Right lobe of liver (tissue), 6 donors: Measurements from ENCODE around the gene STK4. TPM values are rescaled to one million over a fixed set of nuclear protein-coding genes. Genes with fewer than 3 reads are reported as not detected.

ENCODE experiments used
- ATAC-seq, 4 donors: fragments of 200-7000 bp; cut with Tn5 transposase; one replicate each; pipeline ENCODE4 v1.9.1; 2020; ENCODE audit warnings: mild to moderate bottlenecking in 4 of 4, moderate library complexity in 4 of 4
- DNase-seq, 3 donors: peaks; one replicate each; pipeline ENCODE4 v3.0.0-alpha.2; 2020
- H3K27ac ChIP-seq, 3 donors: fragments of 200-600 bp; one replicate each; pipeline ENCODE4 v1.8.0; 2022
- H3K27me3 ChIP-seq, 2 donors: fragments of 200-600 bp; one replicate each; pipeline ENCODE4 v1.8.0; 2022
- H3K36me3 ChIP-seq, 4 donors: fragments of 200-600 bp; sonication (generic) in 1 of 4; one replicate each; pipeline versions ENCODE4 v1.5.1 to v1.8.0; 2017 to 2022; ENCODE audit warnings: control low read depth in 1 of 4
- H3K4me1 ChIP-seq, 4 donors: fragments of 200-600 bp; sonication (generic) in 1 of 4; one replicate each; pipeline versions ENCODE4 v1.5.1 to v1.8.0; 2017 to 2022; ENCODE audit warnings: control low read depth in 1 of 4
- H3K4me3 ChIP-seq, 3 donors: fragments of 200-600 bp; one replicate each; pipeline ENCODE4 v1.8.0; 2022
- H3K9me3 ChIP-seq, 4 donors: fragments of 200-600 bp; sonication (generic) in 1 of 4; one replicate each; pipeline versions ENCODE4 v1.5.1 to v1.8.0; 2017 to 2022; ENCODE audit warnings: control low read depth in 1 of 4
- CTCF ChIP-seq, 4 donors: fragments of 200-600 bp in 3 of 4; fragments of 450-650 bp in 1 of 4; IDR thresholded peaks; one replicate each; pipeline versions ENCODE4 v1.5.1 to v1.8.0; 2016 to 2022; ENCODE audit warnings: antibody characterized with exemption in 4 of 4, mild to moderate bottlenecking in 2 of 4
- POLR2A ChIP-seq: fragments of 450-650 bp; IDR thresholded peaks from one replicate; pipeline ENCODE4 v1.6.1; 2017; ENCODE audit warnings: antibody characterized with exemption, mild to moderate bottlenecking
- whole genome bisulfite sequencing: methylation state at CpG from one replicate; pipeline ENCODE4 v1.1.6; 2018; ENCODE audit warnings: low coverage, low lambda C conversion rate; ENCODE audit not compliant: insufficient coverage; ENCODE audit errors: missing lambda C conversion rate; 5-methylcytosine and 5-hydroxymethylcytosine counted together
- intact Hi-C, 2 donors: fragments of 100-400 bp; cut with DNase I; formaldehyde crosslinking; loops; one replicate each; pipeline versions ENCODE4 v1.11.2 to v1.14.1; 2022
- total RNA-seq, 6 experiments: library from RNA; depleted of rRNA in 2 of 6; stranded (reverse); fragments of >200 nt in 2 of 6; fragmentation: NEBNext Ultra II Directional in 3 of 6; extraction: Animal tissue kit (Norgen Biotek cat#: 25700) in 3 of 6; gene quantifications; one replicate each; pipeline versions ENCODE4 v1.1.0 to v1.2.4, GENCODE V29; 2016 to 2023
- donor health status: DM: no; HTN: yes; CAD: no.
- donor health status: DM: no; HTN: no; CAD: no.
- donor health status: DM: no; HTN: no; CAD: no.
- donor health status: DM: no; HTN: yes; CAD: no.
- donor health status: DM: no; HTN: yes; CAD: no.

Gene STK4
- total RNA-seq, 6 experiments from 2014 or later, result 9.7 to 17.5 (median 13.4) TPM

GRCh38 chr20:45080867-45081624 lies 114.7 kb downstream of the STK4 start:
- H3K27me3 ChIP-seq, result no peaks in the 10 kb centered on the region
- TF ChIP-seq POLR2A (no peak), CTCF (IDR thresholded peaks at IDR 0.05) (no peak)
- intact Hi-C loops, result no loop called here
- H3K4me3 ChIP-seq, result no peak overlapping the region
- H3K27ac ChIP-seq, result no peak overlapping the region
- no peaks in the 10 kb centered on the region for H3K9me3 ChIP-seq
- no peaks in the 10 kb centered on the region for H3K36me3 ChIP-seq
- 77% methylated on average over 5 of the region's 5 CpGs for WGBS
- ATAC-seq, result no peak
- H3K4me1 ChIP-seq, result peaks cover 0 to 15% (median 4%) of the 10 kb centered on the region in 4 donors
- DNase-seq, result no peak

- 86% methylated on average over 2 of the region's 3 CpGs for WGBS
- Histone ChIP-seq H3K27me3 (no peaks in the 10 kb centered on the region), H3K27ac (no peak overlapping the region), H3K4me3 (no peak overlapping the region), H3K9me3 (no peaks in the 10 kb centered on the region), H3K4me1 (peaks cover 0 to 8% (median under 1%) of the 10 kb centered on the region in 4 donors), H3K36me3 (no peaks in the 10 kb centered on the region)
- intact Hi-C loops, result no loop called here
- DNase-seq (no peak), ATAC-seq (no peak)
- no peak for TF ChIP-seq POLR2A
Observed at GRCh38 chr20:45082468-45082867, 116.2 kb downstream of the STK4 start.

- Histone ChIP-seq H3K9me3 (no peaks in the 10 kb centered on the region), H3K4me1 (peaks cover 0 to 2% (median 0%) of the 10 kb centered on the region in 4 donors), H3K27me3 (no peaks in the 10 kb centered on the region), H3K36me3 (no peaks in the 10 kb centered on the region), H3K27ac (no peak overlapping the region), H3K4me3 (no peak overlapping the region)
- TF ChIP-seq CTCF (IDR thresholded peaks at IDR 0.05) (no peak), POLR2A (no peak)
- DNase-seq (no peak), ATAC-seq (no peak)
- WGBS, result 100% methylated on average over 1 of the region's 1 CpG
- intact Hi-C loops, result no loop called here
Observed at GRCh38 chr20:45083127-45083526, 116.8 kb downstream of the STK4 start.

- Histone ChIP-seq H3K9me3 (no peaks in the 10 kb centered on the region), H3K4me3 (no peak overlapping the region), H3K36me3 (no peaks in the 10 kb centered on the region), H3K4me1 (no peaks in the 10 kb centered on the region), H3K27ac (no peak overlapping the region), H3K27me3 (no peaks in the 10 kb centered on the region)
- 51% methylated on average over 2 of the region's 2 CpGs for WGBS
- ATAC-seq (no peak), DNase-seq (no peak)
- TF ChIP-seq CTCF (IDR thresholded peaks at IDR 0.05) (no peak), POLR2A (no peak)
- intact Hi-C loops, result no loop called here
Observed at GRCh38 chr20:45085289-45085688, 119.0 kb downstream of the STK4 start.

GRCh38 chr20:45085867-45086266 lies 119.6 kb downstream of the STK4 start:
- Histone ChIP-seq H3K27me3 (no peaks in the 10 kb centered on the region), H3K36me3 (no peaks in the 10 kb centered on the region), H3K27ac (no peak overlapping the region), H3K4me1 (no peaks in the 10 kb centered on the region), H3K9me3 (no peaks in the 10 kb centered on the region), H3K4me3 (no peak overlapping the region)
- ATAC-seq (no peak), DNase-seq (no peak)
- TF ChIP-seq POLR2A, result no peak
- TF ChIP-seq CTCF (IDR thresholded peaks at IDR 0.05), result no peak
- intact Hi-C loops, result no loop called here
- WGBS, result no CpG with 5 or more reads among the region's 1 CpG
